Fibroblast of peridontal ligament (primary cell): ENCODE measurements around the gene GTF2I.
"Not testable (repeated sequence)": the region's sequence is repeated elsewhere in the genome, so short reads cannot be mapped to it uniquely, and the experiment has no call there.

Experiments
- DNase-seq: peaks from one replicate; pipeline ENCODE4 v3.0.0-alpha.2; 2010; ENCODE audit errors: extremely low read depth

The GTF2I gene

DNA sequence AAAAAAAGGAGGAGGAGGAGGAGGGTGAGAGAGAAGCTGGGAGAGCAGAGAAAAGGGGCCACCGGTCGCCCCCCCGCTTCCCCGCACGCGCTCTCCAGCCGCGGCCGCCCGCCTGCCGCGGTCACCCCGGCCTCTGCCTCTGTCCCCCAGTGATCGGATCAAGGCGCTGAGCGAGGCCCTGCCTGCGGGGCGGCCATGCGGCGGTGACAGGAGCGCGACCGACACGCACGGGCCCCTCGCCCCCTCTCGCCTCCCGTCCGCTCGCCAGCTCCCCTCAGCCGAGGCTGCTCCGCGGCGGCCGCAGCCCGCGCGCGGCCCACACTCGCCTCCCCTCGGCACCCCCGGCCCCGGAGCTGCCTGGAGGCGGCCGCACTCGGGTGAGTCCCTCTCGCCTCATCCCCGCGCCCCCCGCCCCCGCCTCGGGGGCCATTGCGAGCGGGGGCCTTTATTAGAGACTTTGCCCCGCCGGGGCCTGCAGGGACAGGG is at the start of gene GTF2I:
Gene GTF2I, plus strand, starts transcription at position 27 of the 486 bp plus-strand sequence. CDS start 31,411 bp downstream, outside the sequence.
- DNase-seq, result no peak

DNA sequence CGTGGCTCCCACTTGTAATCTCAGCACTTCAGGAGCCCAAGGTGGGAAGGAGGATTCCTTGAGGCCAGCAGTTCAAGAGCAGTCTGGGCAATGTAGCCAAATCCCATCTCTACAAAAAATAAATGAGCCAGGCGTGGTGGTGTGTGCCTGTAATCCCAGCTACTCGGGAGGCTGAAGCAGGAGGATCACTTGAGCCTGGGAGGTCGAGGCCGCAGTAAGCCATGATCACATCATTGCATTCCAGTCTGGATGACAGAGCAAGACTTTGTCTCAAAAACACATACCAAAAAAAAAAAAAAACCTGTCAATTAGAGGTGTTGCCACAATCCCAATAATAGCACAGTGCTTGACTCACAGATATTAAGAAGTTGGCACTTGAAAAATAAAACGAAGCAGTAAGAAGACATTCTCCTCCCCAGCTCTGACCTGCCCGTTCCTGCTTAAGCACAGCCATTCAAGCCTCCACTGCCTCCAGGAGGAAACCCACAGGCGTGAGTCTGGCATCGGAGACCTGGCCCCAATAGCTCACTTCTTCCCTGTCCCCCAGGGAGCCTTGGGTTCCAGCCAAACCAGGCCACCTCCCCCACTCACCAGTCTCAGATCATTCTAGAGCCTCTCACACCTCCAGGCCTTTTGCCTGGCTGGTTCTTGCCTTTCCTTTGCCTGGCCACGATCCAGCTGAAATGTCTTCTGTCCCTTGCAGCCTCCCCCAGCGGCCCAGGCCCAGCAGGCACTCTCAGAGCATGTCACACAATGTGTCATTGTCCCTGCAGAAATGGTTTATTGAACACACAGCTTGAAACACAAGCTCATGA is 45.3 kb upstream of the GTF2I start:
- no peak for DNase-seq

DNA sequence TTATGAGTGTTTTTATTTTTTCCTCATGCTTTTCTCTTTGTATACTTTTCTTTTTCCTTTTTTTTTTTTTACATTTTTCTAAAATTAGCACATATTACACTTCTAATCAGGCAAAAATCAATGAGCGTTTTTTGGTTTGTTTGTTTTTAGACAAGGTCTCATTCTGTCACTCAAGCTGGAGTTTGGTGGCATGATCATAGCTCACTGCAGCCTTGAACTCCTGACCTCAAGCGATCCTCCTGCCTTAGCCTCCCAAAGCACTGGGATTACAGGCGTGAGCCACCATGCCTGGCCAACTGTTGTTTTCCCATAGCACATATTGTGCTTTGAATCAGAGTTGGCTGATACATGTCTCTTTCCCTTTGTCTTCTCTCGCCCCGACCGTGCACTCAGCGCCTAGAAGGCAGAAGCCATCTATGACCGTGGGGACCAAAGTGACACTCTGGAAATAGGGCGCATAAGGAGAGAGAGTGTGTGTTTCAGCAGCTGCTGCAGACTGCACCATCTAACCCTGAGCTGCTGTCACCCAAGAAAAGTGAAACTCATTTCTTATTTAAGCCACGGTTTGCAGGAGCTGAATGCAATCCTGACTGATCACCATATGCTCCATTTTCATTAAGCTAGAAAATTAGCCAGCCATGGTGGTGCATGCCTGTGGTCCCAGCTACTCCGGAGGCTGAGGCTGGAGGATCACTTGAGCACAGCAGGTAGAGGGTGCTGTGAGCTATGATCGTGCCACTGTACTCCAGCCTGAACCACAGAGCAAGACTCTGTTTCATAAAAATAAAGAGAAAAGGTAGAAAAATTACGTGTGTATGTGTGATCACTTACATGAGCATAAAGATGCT is 41.4 kb upstream of the GTF2I start:
- no peak for DNase-seq

DNA sequence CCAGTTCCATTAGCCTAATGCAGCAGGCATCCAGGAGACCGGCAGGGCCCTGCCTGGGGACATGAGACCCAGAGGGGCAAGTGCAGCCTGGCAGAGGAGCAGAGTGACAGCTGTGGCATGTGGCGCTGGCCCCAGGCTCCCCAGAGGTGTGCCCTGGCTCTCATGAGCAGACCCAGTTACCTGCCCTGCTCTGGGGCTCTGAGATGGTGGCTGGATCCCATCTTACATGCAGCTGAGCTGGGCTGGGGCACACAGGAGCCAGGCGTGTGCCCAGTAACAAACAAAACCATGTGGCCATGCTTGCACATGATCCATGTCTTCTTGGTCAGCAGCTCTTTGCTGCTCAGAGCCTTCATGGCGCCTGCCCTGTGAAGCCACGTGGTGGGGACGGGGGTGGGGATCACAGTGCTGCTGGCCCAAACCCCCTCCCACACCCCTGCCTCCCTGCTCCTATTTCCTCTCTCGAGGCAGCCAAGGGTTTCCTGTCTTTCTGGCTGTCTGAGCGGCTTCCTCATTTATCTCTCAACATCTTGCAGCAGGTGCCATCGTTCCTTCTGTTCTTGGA is 40.3 kb upstream of the GTF2I start:
- no peak for DNase-seq

DNA sequence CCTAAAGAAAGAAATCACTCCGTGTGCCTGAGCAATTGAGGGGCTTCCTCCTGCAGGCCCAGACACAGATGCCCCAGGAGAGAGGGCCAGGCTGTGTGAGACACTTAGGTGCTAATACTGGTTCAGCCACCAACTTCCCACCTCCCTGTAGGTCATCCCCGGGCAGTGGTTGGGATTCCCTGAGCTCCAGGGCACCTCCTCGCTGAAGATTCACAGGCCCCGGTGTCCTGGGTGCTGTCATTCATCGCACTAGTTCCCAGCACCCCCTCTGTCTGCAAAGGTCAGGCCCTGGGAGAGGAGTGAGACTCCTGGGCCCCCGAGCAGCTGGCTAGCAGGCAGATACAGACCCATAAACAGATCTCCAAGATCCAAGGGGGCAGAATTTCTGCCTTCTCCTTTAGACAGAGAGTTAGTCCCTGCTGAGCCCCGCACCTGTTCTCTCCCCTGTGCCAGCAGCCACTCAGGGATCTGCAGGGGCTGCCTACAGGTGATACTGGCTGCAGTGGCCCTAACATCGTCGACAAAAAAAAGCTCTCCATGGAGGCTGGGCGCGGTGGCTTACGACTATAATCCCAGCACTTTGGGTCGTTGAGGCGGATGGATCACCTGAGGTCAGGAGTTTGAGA is 38.2 kb upstream of the GTF2I start:
- DNase-seq, result no peak

DNA sequence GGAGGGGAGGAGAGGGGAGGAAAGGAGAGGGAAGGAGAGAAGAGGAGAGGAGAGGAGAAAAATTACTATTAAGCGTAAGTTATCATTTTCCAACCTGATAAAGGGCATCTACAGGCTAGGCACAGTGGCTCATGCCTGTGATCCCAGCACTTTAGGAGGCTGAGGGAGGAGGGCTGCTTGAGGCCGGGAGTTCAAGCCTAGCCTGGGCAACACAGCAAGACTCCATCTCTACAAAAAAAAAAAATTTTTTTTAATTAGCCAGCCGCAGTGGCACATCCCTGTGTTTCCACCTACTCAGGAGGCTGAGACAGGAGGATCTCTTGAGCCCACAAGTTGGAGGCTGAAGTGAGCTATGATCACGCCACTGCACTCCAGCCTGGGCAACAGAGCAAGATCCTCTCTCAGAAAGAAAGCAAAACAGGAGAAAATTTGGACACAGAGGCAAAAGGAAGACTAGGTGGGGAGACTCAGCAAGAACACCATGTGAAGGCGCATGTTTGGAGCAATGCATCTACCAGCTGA is 35.2 kb upstream of the GTF2I start:
- no peak for DNase-seq

DNA sequence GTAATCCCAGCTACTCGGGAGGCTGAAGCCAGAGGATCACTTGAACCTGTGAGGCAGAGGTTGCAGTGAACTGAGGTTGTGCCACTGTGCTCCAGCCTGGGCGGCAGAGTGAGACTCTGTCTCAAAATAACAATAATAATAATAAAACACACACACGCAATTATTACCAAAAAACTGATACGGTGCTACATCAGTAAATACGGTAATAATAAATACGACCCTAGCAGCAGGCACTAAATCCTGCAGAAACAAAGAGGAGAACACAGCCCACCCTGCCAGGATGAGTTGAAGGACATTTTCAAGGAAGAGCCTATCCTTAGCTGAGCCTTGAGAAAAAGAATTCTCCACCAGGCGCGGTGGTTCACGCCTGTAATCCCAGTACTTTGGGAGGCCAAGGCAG is 34.4 kb upstream of the GTF2I start:
- DNase-seq, result no peak

DNA sequence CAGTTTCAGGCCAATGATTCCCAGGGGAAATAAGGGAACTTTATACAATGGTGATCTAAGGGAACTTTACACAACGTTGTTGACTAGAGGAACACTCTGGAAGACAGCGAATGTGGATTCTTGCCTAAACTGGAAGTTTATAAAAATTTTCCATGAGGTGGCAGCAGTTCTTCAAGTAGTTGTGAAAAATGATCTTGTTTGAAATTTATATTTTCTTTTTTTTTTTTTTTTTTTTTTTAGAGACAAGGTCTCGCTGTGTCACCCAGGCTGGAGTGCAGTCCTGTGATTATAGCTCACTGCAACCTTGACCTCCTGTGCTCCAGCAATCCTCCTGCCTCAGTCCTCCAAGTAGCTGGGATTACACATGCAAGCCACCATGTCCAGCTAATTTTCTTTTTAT is 32.1 kb upstream of the GTF2I start:
- DNase-seq, result peak; percentile 88

DNA sequence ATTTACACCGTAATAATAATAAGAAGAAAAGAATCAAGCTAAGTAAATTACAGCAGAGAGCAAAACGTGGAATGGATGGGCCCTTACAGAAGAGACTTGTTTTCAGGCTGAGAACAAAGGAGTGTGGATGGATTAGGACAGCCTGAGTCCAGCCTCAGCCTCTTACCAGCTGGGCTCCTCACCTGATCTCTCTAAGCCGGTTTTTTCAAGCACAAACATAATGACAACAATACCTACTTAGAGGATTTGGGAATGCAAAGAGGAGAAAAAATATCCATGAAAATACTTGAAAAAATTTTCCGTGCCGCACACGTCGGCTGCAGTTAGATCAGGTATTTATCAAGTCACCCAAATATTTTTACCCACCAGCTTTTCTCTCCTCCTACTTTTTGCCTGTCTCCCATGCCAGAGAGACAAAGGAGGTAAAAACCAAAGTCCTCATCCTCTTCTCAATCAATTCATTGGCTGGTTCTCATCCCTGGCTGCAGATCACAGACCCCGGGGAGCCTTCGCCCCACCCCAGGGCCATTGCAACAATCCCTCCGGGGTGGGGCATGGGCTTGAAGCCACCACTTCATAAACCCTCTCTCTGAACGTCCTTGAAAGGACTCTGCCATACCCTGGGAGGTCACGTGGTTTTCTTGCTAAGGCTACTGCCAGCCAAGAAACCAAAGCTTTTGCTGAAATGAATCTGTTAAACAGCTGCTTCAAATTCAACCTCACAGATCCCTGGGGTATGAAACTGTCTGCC is 29.7 kb upstream of the GTF2I start:
- peak; percentile 97 for DNase-seq

DNA sequence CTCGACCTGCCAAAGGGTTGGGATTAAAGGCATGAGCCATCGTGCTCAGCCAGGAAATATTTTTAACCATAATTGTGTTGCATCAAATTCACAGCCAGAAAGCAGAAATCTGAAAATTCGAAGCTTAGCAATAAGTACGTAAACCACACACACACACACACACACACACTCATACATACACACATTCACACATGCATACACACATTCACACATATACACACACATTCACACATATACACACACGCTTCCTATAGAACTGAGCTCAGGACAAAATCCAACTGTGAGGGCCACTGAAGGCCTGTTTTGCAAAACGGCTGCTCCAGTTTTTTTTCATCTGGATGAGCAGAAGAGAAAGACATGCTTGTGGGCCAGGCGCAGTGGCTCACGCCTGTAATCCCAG is 25.0 kb upstream of the GTF2I start:
- no peak for DNase-seq

DNA sequence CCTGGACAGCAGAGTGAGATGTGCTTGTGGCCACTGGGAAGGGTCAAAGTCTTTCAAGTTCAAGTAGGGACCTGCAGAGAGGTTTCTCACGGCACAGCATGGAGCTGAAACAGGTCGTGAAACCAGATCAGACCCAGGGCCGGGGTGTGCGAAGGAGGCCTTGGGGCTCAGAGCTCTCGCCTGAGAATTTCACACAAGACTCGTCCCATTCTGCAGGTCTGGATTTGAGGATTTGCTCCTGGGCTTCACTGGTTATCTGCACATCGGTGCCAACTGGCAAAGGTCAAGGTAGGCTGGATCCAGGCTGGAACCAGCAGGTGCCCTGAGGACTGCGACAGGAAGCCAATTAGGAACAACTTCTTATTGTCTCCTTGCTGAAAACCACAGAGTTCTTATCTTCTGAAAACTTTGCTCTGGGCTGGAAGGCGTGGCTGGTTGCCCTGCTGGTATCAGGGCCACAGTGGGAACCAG is 24.0 kb upstream of the GTF2I start:
- no peak for DNase-seq

DNA sequence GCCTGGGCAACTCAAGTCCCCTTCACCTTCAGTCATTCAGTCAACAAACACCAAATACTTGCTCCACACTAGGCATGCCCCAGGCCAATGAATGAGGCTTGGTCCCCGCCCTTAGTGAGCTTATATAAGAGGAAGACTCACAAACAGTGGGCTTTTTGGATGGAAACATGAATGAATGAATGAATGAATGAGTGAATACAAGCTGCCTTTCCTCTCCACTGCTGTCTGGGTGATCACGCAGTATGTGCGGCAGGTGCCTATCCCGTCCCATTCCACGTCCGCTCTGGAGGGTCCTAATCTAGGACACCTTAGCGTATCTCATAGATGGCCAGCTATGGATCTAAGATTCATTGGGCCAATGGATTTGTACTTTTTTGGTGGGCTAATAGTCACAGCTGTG is 19.8 kb upstream of the GTF2I start:
- no peak for DNase-seq

DNA sequence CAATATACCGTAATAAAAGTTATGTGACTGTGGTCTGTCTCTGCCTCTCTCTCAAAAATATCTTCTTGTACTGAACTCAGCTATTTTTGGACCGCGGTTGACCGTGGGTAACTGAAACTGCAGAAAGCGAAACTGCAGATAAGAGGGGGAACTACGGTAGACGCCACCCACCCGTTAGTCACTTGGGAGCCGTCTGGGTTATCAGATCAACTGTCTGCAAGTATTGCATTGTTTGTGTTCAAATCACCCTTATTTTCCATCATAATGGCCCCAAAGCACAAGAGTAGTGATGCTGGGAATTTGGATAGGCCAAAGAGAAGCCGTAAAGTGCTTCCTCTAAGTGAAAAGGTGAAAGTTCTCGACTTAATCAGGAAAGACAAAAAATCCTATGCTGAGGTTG is 7.5 kb upstream of the GTF2I start:
- peak; percentile 44 for DNase-seq

DNA sequence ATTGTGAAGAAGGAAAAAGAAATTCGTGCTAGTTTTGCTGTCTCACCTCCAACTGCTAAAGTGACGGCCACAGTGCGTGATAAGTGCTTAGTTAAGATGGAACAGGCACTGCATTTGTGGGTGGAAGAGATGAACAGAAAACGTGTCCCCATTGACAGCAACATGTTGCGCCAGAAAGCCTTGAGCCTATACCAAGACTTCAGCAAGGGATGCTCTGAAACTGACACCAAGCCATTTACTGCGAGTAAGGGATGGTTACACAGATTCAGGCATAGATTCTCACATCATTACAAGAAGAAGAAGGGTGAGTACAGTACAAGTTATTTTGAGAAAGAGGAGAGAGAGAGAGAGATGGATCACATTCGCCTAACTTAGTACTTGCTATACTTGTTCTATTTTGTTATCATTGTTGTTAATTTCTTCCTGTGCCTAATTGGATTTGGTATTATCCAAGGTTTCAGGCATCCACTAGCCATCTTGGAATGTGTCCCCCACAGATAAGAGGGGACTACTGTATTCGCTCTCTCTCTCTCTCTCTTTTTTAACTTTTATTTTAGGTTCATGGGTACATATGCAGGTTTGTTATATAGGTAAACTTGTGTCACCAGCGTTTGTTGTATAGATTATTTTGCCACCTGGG is 6.9 kb upstream of the GTF2I start:
- DNase-seq, result not testable (repeated sequence)

DNA sequence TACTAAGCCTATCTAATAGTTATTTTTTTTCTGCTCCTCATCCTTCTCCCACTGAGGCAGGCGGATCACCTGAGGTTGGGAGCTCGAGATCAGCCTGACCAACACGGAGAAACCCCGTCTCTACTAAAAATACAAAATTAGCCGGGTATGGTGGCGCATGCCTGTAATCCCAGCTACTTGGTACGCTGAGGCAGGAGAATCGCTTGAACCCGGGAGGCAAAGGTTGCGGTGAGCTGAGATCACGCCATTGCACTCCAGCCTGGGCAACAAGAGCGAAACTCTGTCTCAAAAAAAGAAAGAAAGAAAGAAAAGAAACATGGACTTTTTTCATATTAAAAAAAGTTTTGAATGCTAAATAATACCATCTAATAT is 6.4 kb upstream of the GTF2I start:
- not testable (repeated sequence) for DNase-seq

DNA sequence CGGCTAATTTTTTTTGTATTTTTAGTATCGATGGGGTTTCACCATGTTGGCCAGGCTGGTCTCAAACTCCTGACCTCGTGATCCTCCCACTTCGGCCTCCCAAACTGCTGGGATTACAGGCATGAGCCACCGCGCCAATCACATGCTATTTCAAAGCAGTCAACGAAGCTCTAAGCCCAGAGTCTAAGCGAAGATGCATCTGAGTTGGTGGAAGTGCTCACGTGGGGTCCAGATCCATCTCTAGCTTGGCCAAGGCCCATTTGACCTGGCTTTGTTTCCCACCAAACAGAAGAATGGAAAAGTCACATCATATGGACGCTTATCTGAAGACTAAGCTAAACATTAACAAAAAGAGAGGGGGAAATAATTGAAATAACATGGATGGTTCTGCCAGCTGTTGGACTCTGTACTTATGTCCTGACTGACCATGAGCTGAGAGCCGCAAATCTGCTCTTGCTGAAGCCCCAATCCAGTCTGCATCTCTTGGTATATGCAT is 3.8 kb upstream of the GTF2I start:
- no peak for DNase-seq

DNA sequence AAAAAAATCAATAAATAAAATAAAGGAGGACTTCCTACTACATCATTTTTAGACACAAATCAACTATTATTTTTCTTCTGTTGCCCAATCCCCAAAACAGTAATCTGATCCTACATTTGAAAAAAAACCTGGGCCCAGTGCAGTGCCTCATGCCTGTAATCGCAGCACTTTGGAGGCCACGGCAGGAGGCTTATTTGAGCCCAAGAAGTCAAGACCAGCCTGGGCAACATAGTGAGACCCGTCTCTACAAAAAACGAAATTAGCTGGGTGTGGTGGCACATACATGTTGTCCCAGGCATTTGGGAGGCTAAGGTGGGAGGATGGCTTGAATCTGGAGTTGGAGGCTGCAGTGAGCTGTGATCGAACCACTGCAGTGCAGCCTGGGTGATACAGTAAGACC is 2.7 kb upstream of the GTF2I start:
- no peak for DNase-seq

DNA sequence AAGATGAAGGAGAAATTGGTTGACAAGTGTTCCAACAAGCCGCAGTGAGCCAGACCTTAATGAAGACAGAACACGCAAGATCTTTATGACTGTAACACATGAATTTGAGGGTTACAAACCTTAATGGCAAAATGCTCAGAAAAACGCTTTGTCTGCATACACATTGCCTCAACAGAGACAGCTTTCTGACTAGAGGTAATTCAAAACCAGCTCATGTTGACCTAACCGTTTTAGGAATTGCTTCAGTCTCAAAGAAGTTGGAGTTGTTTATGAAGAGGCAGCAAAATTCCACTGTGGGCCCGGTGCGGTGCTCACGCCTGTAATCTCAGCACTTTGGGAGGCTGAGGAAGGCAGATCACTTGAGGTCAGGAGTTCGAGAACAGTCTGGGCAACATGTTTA is 2.2 kb upstream of the GTF2I start:
- DNase-seq, result peak; percentile 78

DNA sequence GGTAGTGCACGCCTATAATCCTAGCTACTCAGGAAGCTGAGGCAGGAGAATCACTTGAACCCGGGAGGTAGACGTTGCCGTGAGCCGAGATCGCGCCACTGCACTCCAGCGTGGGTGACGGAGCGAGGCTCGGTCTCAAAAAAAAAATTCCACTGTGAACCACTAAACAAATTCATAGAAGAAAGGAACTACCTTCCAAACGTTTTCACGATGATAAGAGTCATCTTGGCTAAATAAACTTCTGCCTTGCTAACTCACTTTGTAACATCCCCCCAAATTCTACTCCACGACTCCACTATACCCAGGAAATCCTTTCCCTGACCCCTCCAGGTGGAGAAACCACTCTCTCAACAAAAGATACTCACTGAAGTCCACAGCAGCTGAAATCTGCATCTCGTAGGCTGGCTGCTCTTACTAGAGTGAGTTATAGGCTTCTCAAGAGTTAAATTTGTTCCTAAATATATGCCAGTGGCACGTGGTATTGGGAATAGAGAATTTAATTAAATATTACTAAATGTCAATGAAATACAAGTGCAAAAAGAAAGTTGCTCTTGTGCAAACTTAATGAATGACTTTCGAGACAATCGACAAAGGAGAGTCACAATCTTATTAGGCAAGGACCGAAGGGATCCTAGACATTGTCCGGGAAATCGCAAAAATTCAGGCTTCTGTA is 1.6 kb upstream of the GTF2I start:
- no peak for DNase-seq

DNA sequence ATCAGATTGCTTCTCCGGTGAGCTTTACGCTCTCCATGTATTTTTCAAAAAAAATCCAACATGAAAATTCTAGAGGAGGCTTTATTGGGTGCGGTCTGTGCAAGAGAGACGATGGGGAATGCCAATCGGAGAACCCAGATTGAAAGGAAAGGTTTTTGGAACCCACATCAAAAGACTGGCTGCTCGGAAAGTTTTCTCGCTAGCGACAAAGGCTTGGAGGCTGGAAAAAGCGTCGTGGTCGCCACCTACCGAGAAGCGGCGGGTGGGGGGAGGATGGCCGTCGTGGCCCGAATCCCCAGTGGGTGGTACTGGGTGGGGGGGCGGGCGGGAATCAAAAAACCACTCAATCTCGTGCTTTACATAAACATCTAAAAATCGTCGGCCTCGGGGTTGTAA is 1.1 kb upstream of the GTF2I start:
- peak; percentile 34 for DNase-seq
